Activated CD4-positive, alpha-beta T cell treated with anti-CD3 and anti-CD28 coated beads, Interleukin-2, amount 10 ng/mL, durations not matched to agents 24 days and 14 days (primary cell): ENCODE data around the gene GJB3. TPM values are rescaled to one million over a fixed set of nuclear protein-coding genes. Genes with fewer than 3 reads are reported as not detected.

Experiments
- DNase-seq: peaks from one replicate; pipeline ENCODE4 v3.0.0; 2022
- H3K27ac Mint-ChIP-seq: one replicate; pipeline ENCODE4 v1.8.0; 2022; ENCODE audit warnings: mild to moderate bottlenecking, mixed read lengths
- H3K27me3 Mint-ChIP-seq: one replicate; pipeline ENCODE4 v1.8.0; 2022; ENCODE audit warnings: mixed read lengths
- H3K36me3 Mint-ChIP-seq: one replicate; pipeline ENCODE4 v1.8.0; 2022; ENCODE audit warnings: low read depth, mild to moderate bottlenecking, mixed read lengths
- H3K4me1 Mint-ChIP-seq: one replicate; pipeline ENCODE4 v1.8.0; 2021; ENCODE audit warnings: mixed read lengths
- H3K4me3 Mint-ChIP-seq: one replicate; pipeline ENCODE4 v1.8.0; 2022; ENCODE audit warnings: mild to moderate bottlenecking, moderate library complexity, mixed read lengths
- H3K9me3 Mint-ChIP-seq: one replicate; pipeline ENCODE4 v1.8.0; 2021; ENCODE audit warnings: mixed read lengths
- intact Hi-C: fragments of 100-400 bp; cut with micrococcal nuclease; formaldehyde crosslinking; loops from one replicate; pipeline ENCODE4 v1.15.1; 2023
- total RNA-seq: library from RNA; stranded (reverse); gene quantifications from 2 replicates; pipeline ENCODE4 v1.2.3, GENCODE V29; 2022

GJB3 gene
- total RNA-seq, 1 donor from 2014 or later = not detected

- intact Hi-C loops = no loop called here
- Mint-ChIP-seq H3K36me3 (no peaks in the 10 kb centered on the region), H3K4me1 (no peaks in the 10 kb centered on the region), H3K27ac (no peak overlapping the region), H3K9me3 (no peaks in the 10 kb centered on the region), H3K4me3 (no peak overlapping the region), H3K27me3 (no peaks in the 10 kb centered on the region)
- DNase-seq = no peak
Measured at GRCh38 chr1:34833711-34834110, 52.7 kb downstream of the GJB3 start.

Other genes starting within 250 kb of the GJB3 start
- not detected in 2 replicates for gene GJB5, start 26.2 kb upstream of the GJB3 start, total RNA-seq
- gene GJB4, start 21.5 kb upstream of the GJB3 start, total RNA-seq = not detected in 2 replicates
- gene GJA4, start 11.8 kb downstream of the GJB3 start, total RNA-seq = not detected in 2 replicates
- gene SMIM12, start 78.5 kb downstream of the GJB3 start, total RNA-seq = 63.2 TPM in 2 replicates
- gene DLGAP3, start 148.4 kb downstream of the GJB3 start, total RNA-seq = 0.54 and 0.75 TPM in 2 replicates
- gene TMEM35B, start 204.1 kb downstream of the GJB3 start, total RNA-seq = 20.1 and 22.1 TPM in 2 replicates